Measurements from ENCODE around the gene PPFIA1.

The PPFIA1 gene

GRCh38 chr11:70297341-70297740 lies 26.9 kb downstream of the PPFIA1 start:
- DNase-seq (ENCODE audit: low read depth, low spot score): no peak

GRCh38 chr11:70298243-70298915 lies 27.9 kb downstream of the PPFIA1 start:
- DNase-seq (ENCODE audit: low read depth, low spot score): no peak

DNA sequence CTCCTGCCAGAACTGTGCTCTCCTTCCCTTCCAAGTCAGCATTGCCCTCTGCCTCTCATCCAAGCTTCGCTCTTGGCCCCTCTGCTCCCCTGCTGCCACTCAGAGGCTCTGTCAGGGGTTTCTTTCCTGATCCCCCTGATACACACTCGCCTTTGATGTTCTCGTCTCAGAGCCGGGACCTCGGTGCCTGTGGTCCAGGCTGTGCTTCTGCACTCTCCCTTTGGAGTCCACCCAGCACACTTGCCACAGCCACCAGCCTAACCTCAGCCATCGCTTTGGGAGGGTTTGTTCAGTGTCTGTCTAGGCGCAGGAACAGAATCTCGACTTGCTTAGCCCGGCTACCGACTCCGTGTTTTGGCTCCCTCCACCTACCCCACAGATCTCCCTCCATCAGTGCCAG lies 29.1 kb downstream of the PPFIA1 start:
- no peak for DNase-seq (ENCODE audit: low read depth, low spot score)

DNA sequence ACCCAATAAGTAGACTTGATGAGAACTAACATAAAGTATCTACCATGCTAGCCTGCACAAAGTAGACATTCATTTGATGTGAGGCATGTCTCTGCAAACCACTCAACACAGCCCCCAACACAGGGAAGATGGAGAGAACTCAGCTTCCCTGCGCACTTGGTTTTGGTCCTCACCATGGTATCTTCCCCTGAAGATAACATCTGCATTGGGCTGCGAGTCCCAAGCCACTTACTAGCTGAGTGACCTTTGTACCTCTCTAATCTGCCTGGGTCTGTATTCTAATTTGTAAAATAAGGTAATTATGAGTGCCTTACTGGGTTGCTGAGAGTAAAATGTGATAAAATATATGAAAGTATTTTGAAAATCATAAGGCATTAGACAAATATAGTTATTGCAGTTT lies 30.7 kb downstream of the PPFIA1 start:
- no peak for DNase-seq (ENCODE audit: low read depth, low spot score)

- no peak for DNase-seq (ENCODE audit: low read depth, low spot score)
Measured at GRCh38 chr11:70301721-70302418, 31.4 kb downstream of the PPFIA1 start.

GRCh38 chr11:70302419-70302752 lies 31.9 kb downstream of the PPFIA1 start:
- no peak for DNase-seq (ENCODE audit: low read depth, low spot score)

GRCh38 chr11:70303070-70303469 lies 32.6 kb downstream of the PPFIA1 start:
- no peak for DNase-seq (ENCODE audit: low read depth, low spot score)

DNA sequence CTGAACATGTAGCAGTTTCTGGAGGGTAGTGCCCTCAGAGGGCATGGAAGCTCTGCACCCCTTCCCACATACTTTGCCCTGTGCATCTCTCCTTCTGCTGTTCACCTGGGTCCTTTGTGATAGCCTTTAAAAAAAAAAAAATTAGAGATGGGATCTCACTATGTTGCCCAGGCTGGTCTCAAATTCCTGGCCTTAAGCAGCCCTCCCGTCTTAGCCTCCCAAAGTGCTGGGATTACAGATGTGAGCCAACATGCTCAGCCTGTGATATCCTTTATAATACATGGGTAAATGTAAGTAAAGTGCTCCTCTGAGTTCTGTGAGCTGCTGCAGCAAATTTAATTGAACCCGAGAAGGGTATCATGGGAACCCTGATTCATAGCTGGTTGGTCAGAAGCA lies 33.7 kb downstream of the PPFIA1 start:
- no peak for DNase-seq (ENCODE audit: low read depth, low spot score)

- DNase-seq (ENCODE audit: low read depth, low spot score): no peak
Measured at GRCh38 chr11:70305501-70305900, 35.0 kb downstream of the PPFIA1 start.

DNA sequence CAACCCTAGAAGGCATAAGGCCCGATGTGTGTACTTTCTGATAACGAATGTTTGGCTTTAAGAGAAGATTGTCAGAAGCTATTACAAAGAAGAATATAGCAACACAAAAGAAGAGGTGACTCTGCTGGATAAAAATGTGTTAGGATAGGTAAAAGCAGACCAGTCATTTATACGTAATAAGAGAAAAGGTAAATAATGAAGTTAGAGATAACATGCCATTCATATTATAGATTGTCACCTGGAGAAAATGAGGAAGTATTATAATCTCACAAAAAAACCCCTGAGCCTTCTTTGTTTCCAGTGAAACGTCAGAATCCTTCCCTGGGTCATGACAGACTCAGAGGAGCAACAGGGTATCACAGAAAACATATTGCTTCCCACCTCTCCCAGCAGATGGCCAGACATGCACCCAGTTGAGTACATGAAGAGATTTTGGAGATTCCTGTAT lies 36.1 kb downstream of the PPFIA1 start:
- DNase-seq (ENCODE audit: low read depth, low spot score): no peak

GRCh38 chr11:70307176-70307575 lies 36.7 kb downstream of the PPFIA1 start:
- no peak for DNase-seq (ENCODE audit: low read depth, low spot score)

GRCh38 chr11:70311616-70312015 lies 41.1 kb downstream of the PPFIA1 start:
- DNase-seq (ENCODE audit: low read depth, low spot score): no peak

GRCh38 chr11:70312401-70313357 lies 42.2 kb downstream of the PPFIA1 start:
- no peak for DNase-seq (ENCODE audit: low read depth, low spot score)

- no peak for DNase-seq (ENCODE audit: low read depth, low spot score)
Measured at GRCh38 chr11:70313945-70314344, 43.5 kb downstream of the PPFIA1 start.

DNA sequence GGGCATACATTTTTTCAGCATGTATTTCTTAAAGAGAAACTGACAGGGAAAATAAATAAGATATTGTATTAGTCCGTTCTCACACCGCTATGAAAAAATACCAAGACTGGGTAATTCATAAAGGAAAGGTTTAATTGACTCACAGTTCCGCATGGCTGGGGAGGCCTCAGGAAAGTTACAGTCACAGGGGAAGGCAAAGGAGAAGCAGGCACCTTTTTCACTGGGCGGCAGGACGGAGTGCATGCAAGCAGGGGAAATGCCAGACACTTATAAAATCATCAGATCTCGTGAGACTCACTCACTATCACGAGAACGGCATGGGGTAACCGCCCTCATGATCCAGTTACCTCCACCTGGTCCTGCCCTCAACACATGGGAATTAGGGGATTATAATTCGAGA lies 44.2 kb downstream of the PPFIA1 start:
- no peak for DNase-seq (ENCODE audit: low read depth, low spot score)

DNA sequence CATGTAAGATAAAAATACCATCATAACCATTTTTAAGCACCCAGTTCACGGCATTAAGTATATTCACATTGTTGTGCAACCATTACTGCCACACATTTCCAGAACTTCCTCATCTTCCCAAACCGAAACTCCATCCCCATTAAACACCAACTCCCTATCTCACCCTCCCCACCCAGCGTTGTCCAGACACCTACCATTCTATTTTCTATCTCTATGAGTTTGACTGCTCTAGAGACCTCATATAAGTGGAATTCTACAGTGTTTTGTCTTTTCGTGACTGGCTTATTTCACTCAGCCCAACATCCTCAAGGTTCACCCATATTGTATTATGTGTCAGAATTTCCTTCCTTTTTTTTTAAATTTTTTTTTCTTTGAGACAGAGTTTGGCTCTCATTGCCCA lies 45.2 kb downstream of the PPFIA1 start:
- DNase-seq (ENCODE audit: low read depth, low spot score): no peak

- DNase-seq (ENCODE audit: low read depth, low spot score): no peak
Measured at GRCh38 chr11:70317581-70318305, 47.3 kb downstream of the PPFIA1 start.

DNA sequence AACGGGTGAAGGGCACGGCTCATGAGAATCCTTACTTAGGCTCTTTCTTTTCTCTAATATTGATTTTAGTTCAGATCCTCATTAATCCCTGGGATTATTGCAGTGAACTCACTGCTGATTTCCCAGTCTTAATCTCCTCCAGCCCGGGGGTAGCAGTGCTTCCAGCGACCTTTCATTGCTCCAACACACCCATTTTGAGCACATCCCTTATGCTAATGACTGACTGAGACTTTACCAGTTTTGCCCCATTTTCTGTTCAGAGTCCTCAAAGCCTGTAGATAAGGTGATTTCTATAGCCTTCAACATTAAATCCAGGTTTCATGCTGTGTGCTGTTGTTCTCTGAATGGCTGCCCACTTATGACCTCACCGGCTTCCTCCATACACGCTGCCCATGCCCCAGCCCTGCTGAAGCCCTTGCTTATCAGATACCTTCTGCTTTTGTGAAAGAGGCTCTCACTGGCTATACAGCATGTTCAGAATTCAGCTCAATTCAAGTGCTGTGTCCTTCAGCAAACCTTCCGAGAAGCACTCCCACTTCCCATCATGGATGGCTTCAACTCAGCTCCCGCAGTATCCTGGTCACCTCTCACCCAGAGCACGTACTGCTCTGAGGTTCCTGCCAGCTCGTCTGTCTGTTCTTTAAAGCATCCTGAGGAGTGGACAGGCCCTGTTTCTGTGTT lies 49.0 kb downstream of the PPFIA1 start:
- no peak for DNase-seq (ENCODE audit: low read depth, low spot score)

- DNase-seq (ENCODE audit: low read depth, low spot score): no peak
Measured at GRCh38 chr11:70322666-70323065, 52.2 kb downstream of the PPFIA1 start.

GRCh38 chr11:70323806-70324205 lies 53.3 kb downstream of the PPFIA1 start:
- no peak for DNase-seq (ENCODE audit: low read depth, low spot score)
